ENCODE results near the gene GUSB.

DNA sequence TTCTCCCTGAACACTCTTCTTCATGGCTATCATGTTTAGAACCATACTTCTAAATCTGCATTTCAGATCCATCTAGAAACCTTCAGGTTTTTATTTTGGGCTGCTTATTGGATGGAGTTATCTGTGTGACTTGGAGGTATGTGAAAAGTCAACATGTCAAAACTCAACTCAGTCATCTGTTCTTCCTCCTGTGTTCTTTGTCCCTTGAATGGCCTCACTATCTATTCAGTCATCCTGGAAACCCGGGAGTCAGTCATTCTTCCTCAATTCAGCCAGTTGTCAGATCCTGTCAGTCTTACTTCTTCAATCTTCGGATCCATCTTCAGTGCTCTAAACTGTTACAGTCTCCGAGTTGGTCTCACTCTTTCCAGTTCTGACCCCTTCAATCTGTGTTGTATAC, 57.0 kb downstream of the GUSB start:
- TF ChIP-seq POLR2AphosphoS5 (IDR thresholded peaks at IDR 0.05; ENCODE audit: low read length) (no peak), POLR2A (IDR thresholded peaks at IDR 0.05; ENCODE audit: low read depth, low read length) (no peak)

All from GM12878 (cell line).